OCI-M2 (cell line): ENCODE data around the gene HYPK.
"Not testable (repeated sequence)": the region's sequence is repeated elsewhere in the genome, so short reads cannot be mapped to it uniquely, and the experiment has no call there.

ENCODE experiments used
- DNase-seq: peaks from one replicate; lab custom pipeline; 2025; ENCODE audit not compliant: unreplicated experiment; lab: John Stamatoyannopoulos, UW

The HYPK gene

GRCh38 chr15:43832485-43832884 lies 32.1 kb downstream of the HYPK start:
- not testable (repeated sequence) for DNase-seq

- DNase-seq, result no peak
Observed at GRCh38 chr15:43845421-43845820, 45.0 kb downstream of the HYPK start.

- DNase-seq, result no peak
Observed at GRCh38 chr15:43851251-43851650, 50.9 kb downstream of the HYPK start.

GRCh38 chr15:43852607-43853006 lies 52.2 kb downstream of the HYPK start:
- no peak for DNase-seq
